Astrocyte (in vitro differentiated cells and primary cell): ENCODE results near the gene TMEM8B.

ENCODE experiments used
- CTCF ChIP-seq: IDR thresholded peaks from 2 replicates; pipeline ENCODE4 v1.5.1; 2011; ENCODE audit warnings: low read depth, mild to moderate bottlenecking, inconsistent platforms, low read length, moderate library complexity; ENCODE audit not compliant: insufficient read depth
- EZH2 ChIP-seq: IDR thresholded peaks from 2 replicates; pipeline ENCODE4 v1.6.1; 2012; ENCODE audit warnings: mild to moderate bottlenecking, low read length, inconsistent platforms; ENCODE audit not compliant: insufficient read depth

GRCh38 chr9:35868933-35869332, 39.9 kb downstream of the TMEM8B start:
- no peak for TF ChIP-seq CTCF
- no peak for TF ChIP-seq EZH2
